Measurements from ENCODE around the gene BCOR. TPM values are rescaled to one million over a fixed set of nuclear protein-coding genes. Genes with fewer than 3 reads are reported as not detected.
A peak's percentile ranks its signal among the peaks of the same experiment; 100 is the strongest.

The BCOR gene
- total RNA-seq, 1 experiment from 2014 or later: 134 TPM

- no peak overlapping the region for H4K91ac ChIP-seq (ENCODE audit: insufficient read length, low read depth, low read length)
- no peak overlapping the region for H2BK5ac ChIP-seq (ENCODE audit: insufficient read length, low read length)
- H3T11ph ChIP-seq (ENCODE audit: low read length): no peak overlapping the region
- no peaks in the 10 kb centered on the region for H3K79me2 ChIP-seq (ENCODE audit: insufficient read depth, low read length)
- no peaks in the 10 kb centered on the region for H3K79me1 ChIP-seq (ENCODE audit: insufficient read depth, low read depth, low read length, poor library complexity, severe bottlenecking)
- Mint-ChIP-seq H3K4me1 (peaks cover 55 to 61% of the 10 kb centered on the region in 2 experiments), H3K36me3 (ENCODE audit: insufficient read depth in 1 of 3, low read depth in 3 of 3) (peaks cover 0 to 5% (median 0%) of the 10 kb centered on the region in 3 experiments; a peak in 3 of 7 replicates), H3K27ac (no peak overlapping the region), H3K4me3 (peak overlapping the region; percentile 51 to 75), H3K27me3 (ENCODE audit: low read depth) (peaks cover 90% of the 10 kb centered on the region), H3K9me3 (peaks cover 62 to 64% of the 10 kb centered on the region in 2 experiments)
- TF ChIP-seq CTCF (conservative IDR thresholded peaks at IDR 0.05): no peak
- H3K4me1 ChIP-seq (ENCODE audit: insufficient read depth, low read length): peaks cover 12% of the 10 kb centered on the region
- H3K23me2 ChIP-seq (ENCODE audit: insufficient read length, low read depth, low read length, poor library complexity, severe bottlenecking): peaks cover 22% of the 10 kb centered on the region
- no peak overlapping the region for H4K5ac ChIP-seq (ENCODE audit: insufficient read length, low read depth, low read length)
- H2AK5ac ChIP-seq (ENCODE audit: insufficient read length, low read length): no peak overlapping the region
- H2BK20ac ChIP-seq (ENCODE audit: low read depth, low read length, poor library complexity, severe bottlenecking): no peak overlapping the region
- H4K20me1 ChIP-seq (ENCODE audit: control insufficient read depth, insufficient read depth, insufficient read length): no peaks in the 10 kb centered on the region
- H3K9me3 ChIP-seq (ENCODE audit: control insufficient read depth, low read depth, low read length): no peaks in the 10 kb centered on the region
- no peak overlapping the region for H2BK12ac ChIP-seq (ENCODE audit: insufficient read length, low read depth, low read length)
- no peak overlapping the region for H3K14ac ChIP-seq (ENCODE audit: insufficient read depth, low read length)
- no CpG with 5 or more reads among the region's 47 CpGs for WGBS (ENCODE audit: extremely low coverage, insufficient read length, low lambda C conversion rate)
- no peak overlapping the region for H3K18ac ChIP-seq (ENCODE audit: insufficient read length, low read depth, low read length)
- H4K8ac ChIP-seq (replicated peaks; ENCODE audit: insufficient read length, low read depth, low read length): no peak overlapping the region
- no peak overlapping the region for H3K27ac ChIP-seq (ENCODE audit: insufficient read length, low read depth, low read length)
- no peak overlapping the region for H3K4ac ChIP-seq (ENCODE audit: low read depth, low read length)
- H3K9ac ChIP-seq (ENCODE audit: extremely low read depth, insufficient read length, low read length): no peak overlapping the region
- DNase-seq: peak; percentile 45
- H3K56ac ChIP-seq (ENCODE audit: insufficient read length, low read depth, low read length): no peak overlapping the region
- peaks cover 54% of the 10 kb centered on the region for H3K27me3 ChIP-seq (ENCODE audit: insufficient read depth, low read length)
- no peak overlapping the region for H2AFZ ChIP-seq (ENCODE audit: low read length)
- H2BK15ac ChIP-seq (ENCODE audit: low read depth, low read length): no peak overlapping the region
- H2BK120ac ChIP-seq (ENCODE audit: low read depth, low read length, poor library complexity, severe bottlenecking): no peak overlapping the region
- H3K4me2 ChIP-seq (ENCODE audit: insufficient read depth, insufficient read length, low read length): peak overlapping the region; percentile 81
- no peak overlapping the region for H3K23ac ChIP-seq (ENCODE audit: insufficient read length, low read depth, low read length)
Observed at GRCh38 chrX:40007756-40008705, 89.7 kb downstream of the BCOR start.

Measured in H9 (cell line).